GM21723 (cell line): Measurements from ENCODE around the gene BORCS6.
"Not testable (repeated sequence)": the region's sequence is repeated elsewhere in the genome, so short reads cannot be mapped to it uniquely, and the experiment has no call there.

Source experiments
- ATAC-seq: cut with Tn5 transposase; IDR thresholded peaks from one replicate; pipeline ENCODE4 v1.9.1; 2021; ENCODE audit warnings: mild to moderate bottlenecking, moderate library complexity; ENCODE audit not compliant: unreplicated experiment

The BORCS6 gene

GRCh38 chr17:8189711-8190477, at the start of gene BORCS6:
Gene BORCS6 (minus strand): TSS chr17:8190180. CDS start chr17:8190140, 40 bp downstream.
- ATAC-seq = peak; percentile 44

GRCh38 chr17:8237886-8238285, 47.9 kb upstream of the BORCS6 start:
- ATAC-seq = no peak

DNA sequence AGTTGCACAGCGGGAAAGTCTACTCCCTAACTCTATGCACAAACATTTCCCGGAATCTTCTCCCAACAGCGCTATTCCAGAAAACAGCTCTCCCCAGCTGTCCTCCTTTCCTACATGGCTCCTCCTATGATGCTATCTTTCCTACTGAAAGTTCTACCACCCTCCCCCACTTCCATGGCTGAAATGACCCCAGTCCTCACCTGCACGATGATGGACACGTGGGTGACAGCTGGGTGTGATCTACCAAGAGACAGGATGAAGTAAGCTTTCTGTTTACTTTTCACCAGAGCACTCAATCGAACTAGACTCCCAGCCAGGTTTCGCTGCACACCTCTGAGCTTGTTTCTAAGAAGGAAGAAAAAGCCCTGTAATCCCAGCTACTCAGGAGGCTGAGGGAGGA, 47.2 kb upstream of the BORCS6 start:
- no peak for ATAC-seq

GRCh38 chr17:8235676-8236075, 45.7 kb upstream of the BORCS6 start:
- no peak for ATAC-seq

DNA sequence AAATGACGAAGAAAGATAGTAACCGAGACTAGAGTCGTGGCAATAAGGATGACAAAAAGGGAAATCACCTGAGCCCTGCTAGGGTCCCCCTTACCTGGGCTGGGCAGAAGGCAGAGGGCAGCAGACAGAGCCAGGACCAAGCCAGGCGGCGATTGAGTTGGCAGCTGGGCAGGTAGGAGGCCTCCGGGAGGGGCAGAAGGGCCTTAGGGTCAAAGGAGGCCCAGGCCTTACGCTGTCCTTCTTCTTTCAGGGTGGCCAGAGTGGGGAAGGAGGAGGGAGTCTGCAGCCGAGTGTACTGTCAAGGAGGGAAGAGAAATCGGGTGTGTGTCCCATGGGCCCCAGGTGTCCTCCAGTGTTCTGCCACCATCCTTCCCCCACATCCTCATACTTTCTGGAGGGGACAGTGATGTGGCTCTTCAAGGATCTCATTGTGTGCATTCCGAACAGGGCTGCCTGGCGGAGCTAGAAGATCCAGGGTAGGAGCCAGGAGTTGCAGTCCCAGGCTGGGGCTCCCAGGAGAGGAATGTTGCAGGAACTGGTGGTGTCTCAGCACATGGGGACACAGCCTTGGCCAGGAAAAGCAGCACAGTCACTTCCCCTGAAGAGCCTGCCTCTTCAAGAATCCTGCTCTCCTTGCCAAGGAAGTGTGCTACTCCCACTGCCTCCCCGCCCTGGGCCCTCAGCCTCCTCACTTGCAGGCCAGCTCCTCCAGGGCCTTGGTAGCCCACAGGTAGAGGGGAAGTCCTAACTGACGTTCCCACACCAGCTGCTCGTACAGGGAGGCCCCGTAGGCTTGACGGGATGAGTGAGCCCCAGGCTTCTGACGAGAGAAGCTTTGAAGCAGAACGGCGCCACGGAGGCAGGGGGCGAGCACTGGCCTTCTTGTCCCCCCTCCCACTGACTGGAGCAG, 44.6 kb upstream of the BORCS6 start:
- no peak for ATAC-seq

- ATAC-seq = no peak
Observed at GRCh38 chr17:8231701-8232100, 41.7 kb upstream of the BORCS6 start.

GRCh38 chr17:8227238-8227581, 37.2 kb upstream of the BORCS6 start:
- no peak for ATAC-seq

DNA sequence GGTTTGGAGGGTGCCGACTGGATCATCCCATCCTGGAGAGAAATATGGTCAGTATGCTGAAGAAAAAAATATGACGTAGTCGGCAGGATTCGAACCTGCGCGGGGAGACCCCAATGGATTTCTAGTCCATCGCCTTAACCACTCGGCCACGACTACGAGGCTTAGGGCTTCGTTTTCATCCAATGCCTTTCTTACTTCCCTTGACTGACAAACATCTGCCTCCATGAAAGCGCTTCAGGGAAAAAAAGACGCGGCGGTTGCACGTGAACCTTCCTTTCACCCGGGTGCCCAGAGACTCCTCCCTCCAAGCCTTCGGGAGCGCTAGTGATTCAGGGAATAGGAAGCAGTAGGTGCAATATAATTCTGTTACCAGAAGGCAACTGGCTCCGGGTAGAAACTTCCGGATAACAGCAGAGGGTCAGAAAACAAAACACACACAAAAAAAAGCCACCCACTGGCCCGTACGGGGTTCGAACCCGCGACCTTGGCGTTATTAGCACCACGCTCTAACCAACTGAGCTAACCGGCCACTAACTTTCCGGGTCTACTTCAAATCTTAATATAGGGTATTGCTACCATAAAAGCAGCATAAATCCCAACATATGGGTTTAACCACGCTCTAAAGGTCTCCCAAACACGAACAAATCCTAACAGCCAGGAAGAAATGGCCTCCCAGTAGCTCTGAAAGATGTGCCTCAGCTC, 36.7 kb upstream of the BORCS6 start:
- ATAC-seq = no peak

DNA sequence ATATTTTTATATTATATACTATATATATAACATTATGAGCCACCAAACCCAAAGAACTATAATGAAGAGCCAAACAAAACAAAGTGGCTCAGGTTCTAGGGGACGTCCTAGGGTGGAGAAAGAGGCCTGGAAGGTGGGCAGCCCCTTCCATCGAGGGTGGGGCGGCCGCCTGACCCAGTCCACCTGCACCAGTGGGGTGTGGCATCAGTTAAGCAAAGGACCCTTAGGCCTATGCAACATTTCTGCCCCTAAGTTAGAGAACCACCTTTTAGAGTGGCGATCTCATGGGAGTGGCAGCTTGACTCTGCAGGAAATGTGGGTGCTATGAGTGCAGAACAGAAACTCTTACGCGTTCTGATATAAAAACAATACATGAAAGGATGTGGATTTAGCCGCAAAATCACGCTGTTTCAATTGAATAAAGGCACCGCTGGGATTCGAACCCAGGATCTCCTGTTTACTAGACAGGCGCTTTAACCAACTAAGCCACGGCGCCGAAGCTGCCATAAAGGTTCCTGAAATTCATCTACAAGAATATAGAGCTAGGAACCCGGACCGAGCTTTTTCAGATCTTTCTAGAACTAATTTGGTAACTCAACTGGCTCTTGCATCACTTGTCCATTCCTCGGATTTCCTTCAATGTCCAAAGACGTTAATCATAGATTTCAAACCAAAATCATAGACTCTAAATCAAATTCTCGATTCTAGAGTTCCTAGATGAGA, 36.0 kb upstream of the BORCS6 start:
- no peak for ATAC-seq

DNA sequence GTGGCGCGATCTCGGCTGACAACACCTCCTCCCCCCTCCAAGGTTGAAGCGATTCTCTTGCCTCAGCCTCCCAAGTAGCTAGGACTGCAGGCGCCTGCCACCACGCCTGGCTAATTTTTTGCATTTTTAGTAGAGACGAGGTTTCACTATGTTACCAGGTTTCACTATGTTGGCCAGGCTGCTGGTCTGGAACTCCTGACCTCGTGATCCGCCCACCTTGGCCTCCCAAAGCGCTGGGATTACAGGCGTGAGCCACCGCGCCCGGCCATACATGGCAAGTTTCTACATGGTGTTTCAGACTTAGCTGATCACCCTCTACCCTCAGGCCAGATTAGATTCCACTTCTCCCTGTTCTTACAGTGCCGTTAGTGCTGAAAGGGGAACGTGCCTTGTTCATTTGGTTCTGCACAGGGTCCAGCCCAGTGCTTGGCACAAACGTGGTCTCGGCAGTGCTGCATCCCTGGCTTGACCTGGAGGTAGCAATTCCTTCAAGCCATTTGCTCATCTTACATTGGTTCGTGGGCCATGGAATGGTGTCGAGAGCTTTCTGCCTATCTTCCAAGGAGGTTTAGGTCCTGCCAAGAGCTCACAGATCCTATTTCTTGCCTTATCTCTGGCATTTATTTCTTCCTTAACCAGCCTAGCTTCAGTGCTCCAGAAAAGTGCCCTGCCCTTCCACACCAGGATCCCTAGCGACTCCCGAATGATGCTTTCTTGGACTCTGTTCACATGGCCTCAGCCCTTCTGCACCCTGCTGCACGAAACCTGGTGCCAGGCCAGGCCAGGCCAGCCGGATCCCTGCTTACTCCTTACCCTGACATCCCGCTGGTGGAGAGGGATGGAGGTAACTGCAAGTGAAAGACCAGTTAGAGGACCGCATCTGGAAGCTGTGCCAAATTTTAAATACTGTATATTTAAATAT, 35.2 kb upstream of the BORCS6 start:
- ATAC-seq = no peak

DNA sequence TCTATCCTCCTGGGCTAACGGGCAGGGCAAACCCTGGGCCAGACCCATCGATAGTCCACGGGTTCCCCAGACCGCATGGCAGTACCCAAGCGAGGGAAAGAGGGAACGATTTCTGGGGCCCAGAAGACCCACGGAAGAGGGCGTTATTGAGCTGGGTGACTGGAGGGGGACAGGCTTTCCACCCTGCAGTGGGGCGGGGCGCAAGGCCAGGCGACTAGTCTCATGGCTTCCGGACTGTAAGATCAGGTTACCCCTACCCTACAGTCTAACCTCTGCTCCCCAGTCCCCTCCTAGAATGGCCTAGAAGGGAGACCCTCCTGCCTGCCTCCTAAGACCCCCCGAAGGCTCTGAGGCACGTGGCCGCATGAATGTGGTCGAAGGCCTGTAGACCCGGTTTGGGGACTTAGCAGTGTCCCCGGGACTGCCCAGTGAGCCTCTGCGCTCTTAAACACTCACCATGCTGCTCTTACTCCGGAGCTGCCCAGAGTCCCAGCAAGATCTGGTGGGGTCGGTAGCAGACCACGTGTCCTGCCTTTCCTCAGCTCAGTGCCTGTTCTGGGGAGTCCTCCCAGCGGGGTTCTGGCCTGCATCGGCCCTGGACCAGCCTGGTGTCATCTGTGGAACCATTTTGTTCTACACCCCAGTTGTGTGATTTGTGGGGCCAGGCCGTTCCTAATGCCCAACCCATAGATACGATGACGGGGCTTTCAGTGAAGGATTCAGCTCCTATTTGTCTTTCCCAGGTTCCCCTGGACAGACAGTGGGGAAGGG, 33.6 kb upstream of the BORCS6 start:
- ATAC-seq = peak; percentile 5

DNA sequence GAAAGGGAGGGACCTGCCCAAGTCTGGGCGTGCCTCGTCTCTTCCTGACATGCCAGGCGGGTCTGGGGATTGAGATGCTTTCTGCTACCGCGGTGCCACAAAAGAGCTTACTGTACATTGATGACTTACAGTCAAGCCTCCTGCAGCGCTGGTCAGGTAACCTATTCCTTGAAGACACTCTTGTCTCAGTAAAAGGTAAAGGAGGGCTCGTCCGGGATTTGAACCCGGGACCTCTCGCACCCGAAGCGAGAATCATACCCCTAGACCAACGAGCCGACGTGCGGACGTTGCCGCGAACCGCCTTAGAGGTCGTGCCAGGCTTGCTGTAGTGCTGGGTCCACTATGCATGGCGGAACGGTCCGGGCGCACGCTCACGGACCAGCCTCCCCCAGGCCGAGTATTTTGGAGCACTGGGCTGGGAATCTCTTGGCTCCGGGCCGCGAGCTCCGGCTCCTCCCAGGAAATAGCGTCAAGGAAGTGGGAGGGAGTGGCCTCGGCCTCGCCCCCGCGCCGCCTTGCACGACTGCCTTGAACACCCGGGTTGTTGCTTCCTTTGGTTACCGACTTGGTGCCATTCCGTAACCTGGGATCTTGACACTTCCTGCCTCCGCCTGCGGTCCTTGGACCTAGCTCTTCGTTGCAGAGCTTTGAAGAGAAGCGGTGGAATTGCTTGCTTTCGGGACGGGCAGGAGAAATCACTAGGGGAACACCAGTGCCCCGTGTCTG, 32.8 kb upstream of the BORCS6 start:
- ATAC-seq = peak; percentile 35

GRCh38 chr17:8222380-8222629, 32.3 kb upstream of the BORCS6 start:
- ATAC-seq = peak; percentile 29

- peak; percentile 45 for ATAC-seq
Observed at GRCh38 chr17:8221663-8222379, 31.8 kb upstream of the BORCS6 start.

DNA sequence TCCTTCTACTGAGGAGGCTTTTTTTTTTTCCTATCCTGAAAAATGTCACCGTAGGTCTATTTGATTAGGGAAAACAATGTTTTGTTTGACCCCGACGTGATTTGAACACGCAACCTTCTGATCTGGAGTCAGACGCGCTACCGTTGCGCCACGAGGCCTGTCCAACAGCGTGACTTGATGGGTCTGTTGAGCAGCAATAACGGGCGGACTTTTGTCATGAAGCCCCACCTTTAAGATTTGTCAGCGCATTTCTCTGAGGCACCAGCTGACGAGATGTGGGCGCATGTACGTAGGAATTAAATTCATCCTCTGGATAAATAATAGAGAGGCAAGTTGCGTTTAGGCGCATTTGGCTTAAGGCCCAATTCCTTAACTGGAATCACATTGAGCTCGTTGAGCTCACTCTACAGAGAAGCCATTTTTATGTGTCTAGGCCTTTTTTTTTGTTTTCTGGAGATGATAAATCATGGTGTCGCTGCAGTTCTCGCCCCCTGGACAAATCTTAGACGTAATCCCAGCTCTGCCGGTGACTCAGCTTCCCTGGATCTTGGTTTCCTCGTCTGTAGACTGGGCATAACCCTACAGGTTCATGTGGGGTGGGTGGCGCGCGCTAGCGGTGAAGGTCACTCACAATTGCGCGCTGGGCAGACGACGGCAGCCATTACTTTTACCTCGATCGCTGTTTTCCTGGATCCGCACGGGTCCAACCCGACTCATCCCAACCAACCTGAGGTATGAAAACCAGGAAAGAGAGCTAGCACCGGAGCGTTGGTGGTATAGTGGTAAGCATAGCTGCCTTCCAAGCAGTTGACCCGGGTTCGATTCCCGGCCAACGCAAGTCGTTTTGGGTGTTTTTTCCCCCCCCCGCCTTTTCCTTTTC, 31.0 kb upstream of the BORCS6 start:
- ATAC-seq = peak; percentile 23

GRCh38 chr17:8214000-8214399, 24.0 kb upstream of the BORCS6 start:
- ATAC-seq = not testable (repeated sequence)
